Fibroblast of villous mesenchyme (primary cell): ENCODE measurements around the gene SLC1A7. TPM values are rescaled to one million over a fixed set of nuclear protein-coding genes. Genes with fewer than 3 reads are reported as not detected.

Experiments
- DNase-seq: peaks from one replicate; pipeline ENCODE4 v3.0.0-alpha.2; 2010; ENCODE audit warnings: low read depth
- H3K4me3 ChIP-seq: 2 replicates; pipeline ENCODE4 v1.5.1; 2011; ENCODE audit warnings: low read depth, mild to moderate bottlenecking, low read length
- CTCF ChIP-seq: IDR thresholded peaks from 2 replicates; pipeline ENCODE4 v1.5.1; 2012; ENCODE audit warnings: low read depth, mild to moderate bottlenecking, low read length; ENCODE audit not compliant: insufficient read depth
- total RNA-seq: library from RNA; depleted of rRNA; stranded (reverse); fragments of >200 nt; gene quantifications from 2 replicates; pipeline ENCODE4 v1.2.3, GENCODE V29; 2012

Gene SLC1A7
- total RNA-seq, 1 donor, result under 0.01 TPM

GRCh38 chr1:53077599-53077965, 64.9 kb downstream of the SLC1A7 start:
- DNase-seq, result no peak
- no peak overlapping the region for H3K4me3 ChIP-seq
- TF ChIP-seq CTCF, result no peak

GRCh38 chr1:53076721-53077598, 65.5 kb downstream of the SLC1A7 start:
- no peak for TF ChIP-seq CTCF
- no peak overlapping the region for H3K4me3 ChIP-seq
- DNase-seq, result no peak

- DNase-seq, result no peak
- H3K4me3 ChIP-seq, result no peak overlapping the region
- TF ChIP-seq CTCF, result no peak
These were observed 66.3 kb downstream of the SLC1A7 start for GRCh38 chr1:53076165-53076564.

GRCh38 chr1:53075761-53076163, 66.7 kb downstream of the SLC1A7 start:
- no peak overlapping the region for H3K4me3 ChIP-seq
- TF ChIP-seq CTCF, result no peak
- no peak for DNase-seq

GRCh38 chr1:53075206-53075605, 67.2 kb downstream of the SLC1A7 start:
- no peak for TF ChIP-seq CTCF
- DNase-seq, result no peak
- no peak overlapping the region for H3K4me3 ChIP-seq

- no peak for DNase-seq
- H3K4me3 ChIP-seq, result no peak overlapping the region
- no peak for TF ChIP-seq CTCF
These were observed 67.9 kb downstream of the SLC1A7 start for GRCh38 chr1:53074313-53075154.
